ENCODE data around the gene MYCBP. TPM values are rescaled to one million over a fixed set of nuclear protein-coding genes. Genes with fewer than 3 reads are reported as not detected.

Gene MYCBP
- total RNA-seq, 8 experiments from 2014 or later: 6.9 to 21.0 (median 11.4) TPM

GRCh38 chr1:38814984-38815464 is 58.1 kb downstream of the MYCBP start:
- 0 to 89% (median 54%) methylated on average over 1 of the region's 1 CpG; no CpG with 5 or more reads in 2 of the 10 experiments for WGBS, 10 experiments
- no peak for ATAC-seq (replicated peaks in 6 of 8)

DNA sequence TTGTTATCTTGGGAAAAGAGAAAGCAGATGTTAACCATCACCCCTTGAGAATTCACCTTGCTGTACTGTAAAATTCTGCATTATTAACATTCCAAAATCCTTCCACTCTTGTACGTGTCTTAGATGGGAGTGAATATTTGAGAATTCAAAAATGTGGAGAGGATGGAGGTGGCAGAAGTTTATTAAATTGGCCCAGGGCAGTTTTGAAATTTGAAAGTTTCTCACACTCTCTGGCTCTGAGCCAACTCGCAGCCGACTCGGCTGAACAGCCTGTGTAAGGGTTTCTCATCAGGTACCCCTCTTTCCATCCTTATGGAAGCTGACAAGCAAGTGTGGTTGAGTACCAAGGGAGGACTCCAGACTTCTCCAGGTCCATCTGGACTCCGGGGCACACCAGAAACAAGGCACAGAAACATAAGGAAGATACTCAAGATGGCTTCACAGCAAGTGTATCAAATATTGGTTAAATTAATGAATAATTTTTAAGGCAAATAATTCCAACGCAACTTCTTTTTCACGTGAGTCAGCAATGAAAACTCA is 58.6 kb downstream of the MYCBP start:
- ATAC-seq (replicated peaks in 6 of 8): no peak
- Histone ChIP-seq H3K27ac (no peak overlapping the region), H3K4me1 (replicated peaks in 1 of 2) (peaks cover 32 to 50% of the 10 kb centered on the region in 2 donors), H3K4me3 (no peak overlapping the region)
- 11 to 80% (median 45%) methylated on average over 1 to 7 of the region's 7 CpGs for WGBS, 10 experiments
- in situ Hi-C loops (cut with MboI; ENCODE audit: low pct_unique_long_range_greater_than_20kb in 2 of 9, low sequenced_read_pairs in 9 of 9, unreplicated experiment in 9 of 9): loop anchor here in 8 of 9 experiments (10.0 to 25.0 kb wide), 5 partner anchors 202 to 777 kb away; partner anchors contain the start of gene POU3F1 (in 4 of the 8)

More at GRCh38 chr1:38814984-38815464, 58.1 kb downstream of the MYCBP start:
- in situ Hi-C loops (cut with MboI; ENCODE audit: low pct_unique_long_range_greater_than_20kb in 2 of 9, low sequenced_read_pairs in 9 of 9, unreplicated experiment in 9 of 9): loop anchor here in 8 of 9 experiments (10.0 to 25.0 kb wide), 5 partner anchors 203 to 778 kb away; partner anchors contain the start of gene POU3F1 (in 4 of the 8)
- Histone ChIP-seq H3K4me3 (no peak overlapping the region), H3K27ac (no peak overlapping the region), H3K4me1 (replicated peaks in 1 of 2) (peaks cover 32 to 56% of the 10 kb centered on the region in 2 donors)

- ATAC-seq (replicated peaks in 6 of 8): no peak
- Histone ChIP-seq H3K4me3 (no peak overlapping the region), H3K27ac (no peak overlapping the region), H3K4me1 (replicated peaks in 1 of 2) (peaks cover 32 to 43% of the 10 kb centered on the region in 2 donors)
- in situ Hi-C loops (cut with MboI; ENCODE audit: low pct_unique_long_range_greater_than_20kb in 2 of 9, low sequenced_read_pairs in 9 of 9, unreplicated experiment in 9 of 9): loop anchor here in 8 of 9 experiments (10.0 to 25.0 kb wide), 5 partner anchors 201 to 776 kb away; partner anchors contain the start of gene POU3F1 (in 4 of the 8)
- 5 to 78% (median 53%) methylated on average over 3 to 5 of the region's 5 CpGs for WGBS, 10 experiments
These were observed 60.2 kb downstream of the MYCBP start for GRCh38 chr1:38812981-38813380.

Other genes with a start within 250 kb of the MYCBP start
- 10 to 100 TPM; 13.3 to 30.3 (median 21.3) TPM for gene RRAGC, start 13.6 kb downstream of the MYCBP start, total RNA-seq
- under 1 TPM; 0.16 to 1.00 (median 0.37) TPM for gene GJA9, start 8.2 kb upstream of the MYCBP start, total RNA-seq
- gene RHBDL2, start 68.5 kb upstream of the MYCBP start, total RNA-seq: under 1 TPM; 0.05 to 0.85 (median 0.58) TPM
- gene AKIRIN1, start 117.9 kb upstream of the MYCBP start, total RNA-seq: 100 to 1,000 TPM in 1 of 8 experiments, 10 to 100 TPM in 7; 45.2 to 121 (median 64.5) TPM
- 100 to 1,000 TPM; 363 to 848 (median 611) TPM for gene NDUFS5, start 153.0 kb upstream of the MYCBP start, total RNA-seq

Data from motor neuron (in vitro differentiated cells).